Skin of body (tissue), 2 donors: ENCODE results near the gene SYPL1. TPM values are rescaled to one million over a fixed set of nuclear protein-coding genes. Genes with fewer than 3 reads are reported as not detected.
A peak's percentile ranks its signal among the peaks of the same experiment; 100 is the strongest.

Experiments used
- DNase-seq: peaks from one replicate; lab custom pipeline; 2025; lab: John Stamatoyannopoulos, UW
- total RNA-seq: library from RNA; depleted of rRNA; stranded (reverse); fragments of >200 nt; gene quantifications from one replicate; pipeline ENCODE4 v1.2.3, GENCODE V29; 2014

SYPL1 gene
- total RNA-seq, 1 donor from 2014 or later = 89.5 TPM

DNA sequence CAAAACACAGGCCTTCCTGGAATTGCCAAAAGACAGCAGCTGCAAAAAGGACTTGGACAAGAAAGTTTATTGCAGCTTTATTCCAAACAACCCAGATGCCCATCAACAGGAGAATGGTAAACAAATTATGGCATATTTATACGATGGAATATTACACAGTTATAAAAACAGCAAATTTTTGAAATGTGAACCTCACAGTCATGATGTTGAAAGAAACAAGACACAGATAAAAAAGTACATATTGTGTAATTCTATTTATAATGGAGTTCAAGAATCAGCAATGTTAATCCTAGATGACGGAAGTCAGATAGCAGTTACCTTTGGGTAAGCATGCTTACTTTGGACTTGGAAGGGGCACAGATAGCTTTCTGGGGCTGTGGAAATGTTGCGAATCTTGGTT is 44.4 kb downstream of the SYPL1 start:
- no peak for DNase-seq

DNA sequence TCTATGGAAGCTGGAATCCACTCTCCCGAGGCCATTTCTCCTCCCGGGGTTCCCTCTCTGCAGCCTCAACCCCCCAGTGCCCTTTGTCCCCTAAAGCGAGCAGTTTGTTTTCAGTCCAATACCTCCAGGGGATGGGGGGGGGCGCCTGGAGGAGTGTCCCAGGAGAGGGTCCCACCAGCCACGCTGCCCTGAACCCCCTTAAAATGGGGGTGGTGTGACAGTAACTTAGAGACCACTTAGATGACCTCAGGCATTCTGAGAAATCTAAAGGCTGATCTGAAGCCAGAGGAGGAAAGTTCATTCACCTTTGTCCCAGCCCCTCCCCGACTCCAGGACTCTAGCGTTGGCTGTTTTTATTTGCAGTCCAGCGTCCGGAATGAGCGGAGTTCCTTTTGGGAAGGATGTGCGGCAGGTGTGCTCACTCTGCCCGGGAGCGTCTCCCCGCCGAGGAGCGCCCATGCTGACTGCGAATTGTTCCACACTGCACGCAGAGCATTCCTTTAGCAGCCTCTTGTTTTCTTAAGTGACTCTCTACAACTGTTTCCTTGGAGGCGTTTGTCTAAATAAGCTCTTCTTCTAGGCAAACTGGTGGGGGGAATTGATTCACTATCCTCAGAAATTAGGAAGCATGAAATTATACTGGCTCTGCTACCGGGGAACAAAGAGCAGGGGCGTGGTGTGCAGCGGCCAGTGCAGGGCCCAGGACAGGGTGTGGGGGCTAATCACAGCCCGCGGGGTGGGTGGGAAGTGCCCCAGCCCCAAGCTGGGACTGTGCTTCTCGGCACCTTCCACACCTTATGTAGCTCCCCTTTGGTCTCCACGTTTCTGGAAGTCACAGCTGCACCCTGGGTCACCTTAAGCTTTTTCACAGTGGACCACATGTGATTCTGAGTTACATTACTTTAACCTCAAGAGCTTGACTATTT is 46.3 kb downstream of the SYPL1 start:
- peak; percentile 8 for DNase-seq

DNA sequence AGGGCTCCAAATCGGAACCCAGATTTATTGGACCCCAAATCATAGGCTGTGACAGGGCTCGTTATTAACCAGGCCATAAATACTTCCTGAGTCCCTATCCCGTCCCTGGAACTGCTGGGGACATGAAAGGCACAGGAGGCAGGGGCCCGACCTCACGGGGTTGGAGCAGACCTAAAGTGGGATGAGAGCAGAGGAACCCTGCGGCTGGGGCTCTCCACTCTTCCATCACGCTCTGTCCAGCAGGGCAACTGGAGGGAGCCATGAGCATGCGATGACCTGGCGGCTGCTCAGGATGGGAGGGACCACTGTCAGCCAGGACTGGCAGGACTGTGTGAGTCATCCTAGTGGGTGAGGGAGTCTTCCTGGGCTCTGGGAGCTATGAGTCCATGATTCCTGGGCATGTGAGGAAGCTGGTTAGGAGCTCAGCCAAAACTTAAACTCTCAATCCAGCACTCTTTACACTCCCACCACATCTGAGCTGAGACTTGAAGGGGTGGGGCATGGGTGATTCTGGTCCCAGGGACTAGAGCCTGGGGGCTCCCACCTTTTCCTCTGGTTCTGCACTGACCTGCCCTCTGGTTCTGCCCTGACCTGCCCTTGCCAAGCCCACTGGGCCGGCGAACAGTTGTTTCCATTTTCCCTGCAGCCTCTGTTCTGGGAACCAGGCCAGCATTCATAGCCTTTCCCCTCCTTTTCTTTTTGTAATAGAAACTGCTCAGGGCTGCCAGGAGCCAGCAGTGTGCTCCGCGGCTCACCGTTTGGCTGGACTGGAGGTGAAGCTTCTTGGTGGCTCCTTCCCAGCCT is 47.1 kb downstream of the SYPL1 start:
- DNase-seq = peak; percentile 82

DNA sequence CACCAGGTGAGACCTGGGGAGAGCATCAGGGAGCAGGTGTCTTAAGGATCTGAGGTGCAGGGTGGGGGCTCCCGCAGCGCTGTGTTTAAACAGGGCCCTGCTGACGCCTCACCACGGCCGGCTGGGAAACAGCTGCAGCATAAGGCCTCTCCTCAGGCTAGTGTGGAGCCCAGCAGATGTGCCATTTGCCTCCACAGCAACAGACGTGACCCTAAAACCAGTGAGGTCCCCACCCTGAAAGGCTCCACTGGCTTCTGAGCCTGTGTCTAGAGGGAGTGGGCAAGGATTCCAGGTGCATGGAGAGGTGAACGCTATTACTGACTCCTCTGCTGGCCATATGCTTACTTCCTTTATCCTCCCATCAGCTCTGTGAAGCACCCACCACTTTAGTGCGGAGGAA is 47.8 kb downstream of the SYPL1 start:
- no peak for DNase-seq

DNA sequence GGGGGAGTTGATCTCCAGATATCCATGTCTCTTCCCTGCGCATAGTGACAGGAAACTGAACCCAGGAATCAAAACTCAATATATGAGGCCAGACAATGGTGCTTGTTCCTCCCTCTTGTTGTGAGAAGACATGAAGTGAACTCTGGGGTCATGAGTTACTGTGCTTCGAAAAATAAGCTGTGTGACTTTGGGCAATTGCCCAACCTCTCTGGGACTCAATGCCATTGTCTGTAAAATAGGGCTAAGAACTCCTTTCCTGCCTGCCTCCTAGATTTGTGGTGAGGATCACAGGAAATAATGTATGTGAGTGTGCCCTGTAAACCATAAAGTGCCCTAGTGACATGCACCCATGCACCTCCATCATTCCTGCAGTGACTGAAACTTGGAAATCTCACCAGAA is 48.4 kb downstream of the SYPL1 start:
- no peak for DNase-seq

DNA sequence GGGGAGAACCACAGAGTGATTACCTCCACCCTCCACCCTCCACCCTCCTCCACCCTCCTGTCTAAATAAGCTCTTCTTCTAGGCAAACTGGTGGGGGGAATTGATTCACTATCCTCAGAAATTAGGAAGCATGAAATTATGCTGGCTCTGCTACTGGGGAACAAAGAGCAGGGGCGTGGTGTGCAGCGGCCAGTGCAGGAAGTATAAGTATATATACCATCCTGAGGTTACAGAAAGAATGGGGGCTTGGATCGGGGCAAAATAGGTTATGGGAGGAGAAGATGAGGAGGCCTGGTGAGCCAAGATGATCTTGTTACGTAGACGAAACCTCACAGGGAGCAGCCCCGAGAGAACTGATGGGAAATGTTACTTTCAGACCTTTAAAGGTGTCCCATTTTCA is 49.1 kb downstream of the SYPL1 start:
- DNase-seq = no peak

DNA sequence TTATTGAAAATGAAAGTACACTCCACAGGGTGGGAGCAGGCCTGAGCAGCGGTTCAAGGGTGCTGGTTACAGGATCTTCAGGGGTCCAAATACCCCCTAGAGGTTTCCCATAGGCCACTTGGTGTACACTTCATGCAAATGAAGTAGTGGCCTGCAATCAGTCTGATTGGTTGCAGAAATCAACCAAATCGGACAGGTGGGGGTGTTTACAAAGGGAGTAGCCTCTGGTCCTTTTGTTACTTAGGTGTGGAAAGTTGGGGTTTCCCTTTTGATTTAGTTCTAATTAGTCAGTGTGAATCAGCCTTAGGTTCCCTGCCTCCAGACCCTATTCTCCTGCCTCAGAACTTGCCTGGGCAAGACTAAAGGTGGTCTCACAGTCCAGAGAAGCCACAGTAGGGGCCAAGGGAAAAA is 49.6 kb downstream of the SYPL1 start:
- no peak for DNase-seq

DNA sequence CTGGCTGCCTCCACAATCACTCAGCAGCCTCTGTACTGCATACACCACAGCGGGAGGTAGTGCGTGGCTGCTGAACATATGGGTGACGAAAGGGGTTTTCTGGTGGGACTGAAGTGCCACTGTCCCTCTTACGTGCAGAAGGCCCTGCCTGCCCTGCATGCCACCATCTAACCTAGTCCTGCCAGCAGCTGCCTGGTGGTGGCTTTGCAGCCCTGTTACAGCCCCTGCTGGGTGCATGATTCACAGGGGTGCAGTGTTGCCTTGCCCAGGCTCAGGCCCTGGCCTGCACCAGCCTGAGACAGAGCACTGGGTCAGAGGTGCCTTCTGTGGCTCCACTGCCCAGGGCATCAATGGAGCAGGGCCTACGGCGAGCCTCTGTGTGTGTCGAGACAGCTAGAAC is 50.1 kb downstream of the SYPL1 start:
- DNase-seq = no peak

DNA sequence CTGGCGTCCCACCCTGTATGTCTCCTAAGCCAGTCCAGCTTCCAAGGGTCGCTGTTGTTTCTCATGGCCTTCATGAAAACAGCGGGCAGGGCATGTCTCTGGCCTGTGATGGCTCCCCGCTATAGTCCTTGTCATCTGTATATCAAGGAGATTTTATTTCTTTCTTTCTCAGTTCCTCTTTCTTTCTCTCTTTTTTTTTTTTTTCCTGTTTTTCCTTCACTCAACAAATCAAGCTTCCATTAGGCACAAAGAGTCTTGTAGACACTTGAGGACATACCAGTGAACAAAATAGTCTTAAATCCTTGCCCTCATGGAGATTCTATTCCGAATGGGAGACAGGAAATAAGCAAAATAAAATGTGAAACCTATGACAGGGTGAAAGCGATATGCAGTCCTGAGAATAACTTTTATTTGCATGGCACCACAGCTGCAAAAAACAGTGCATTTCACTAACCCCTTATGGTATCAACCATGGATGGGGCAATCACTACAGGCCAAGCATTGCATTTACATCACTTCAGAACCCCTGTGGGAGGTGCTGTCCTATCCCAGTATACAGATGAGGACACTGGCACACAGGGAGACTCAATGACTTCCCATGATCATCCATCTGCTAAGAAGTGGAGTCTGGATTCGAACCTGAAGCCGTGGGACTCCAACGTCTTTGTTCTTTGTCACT is 50.7 kb downstream of the SYPL1 start:
- DNase-seq = no peak

DNA sequence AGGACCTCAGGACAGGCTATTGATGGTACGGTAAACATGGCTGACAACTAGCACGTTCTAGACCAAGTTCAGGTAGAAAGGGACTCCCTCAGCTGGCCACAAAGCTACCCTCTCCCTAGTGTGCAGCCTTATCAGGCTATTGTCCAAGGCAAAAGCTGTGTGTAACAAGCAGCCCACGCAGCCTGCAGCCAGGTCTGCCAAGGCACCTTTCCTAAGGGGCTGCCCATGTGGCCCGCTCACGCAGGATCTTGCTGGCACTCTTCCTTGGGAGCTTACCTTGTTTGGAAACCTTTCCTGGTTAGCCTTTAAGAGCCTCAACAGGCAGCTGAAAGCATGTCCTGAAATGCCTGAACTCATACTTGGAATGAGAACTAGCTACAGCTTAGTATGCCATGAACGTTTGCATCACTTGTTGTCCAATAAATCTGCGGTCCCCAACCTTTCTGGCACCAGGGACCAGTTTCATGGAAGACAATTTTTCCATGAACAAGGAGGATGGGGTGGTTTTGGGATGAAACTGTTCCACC is 51.7 kb downstream of the SYPL1 start:
- DNase-seq = no peak

DNA sequence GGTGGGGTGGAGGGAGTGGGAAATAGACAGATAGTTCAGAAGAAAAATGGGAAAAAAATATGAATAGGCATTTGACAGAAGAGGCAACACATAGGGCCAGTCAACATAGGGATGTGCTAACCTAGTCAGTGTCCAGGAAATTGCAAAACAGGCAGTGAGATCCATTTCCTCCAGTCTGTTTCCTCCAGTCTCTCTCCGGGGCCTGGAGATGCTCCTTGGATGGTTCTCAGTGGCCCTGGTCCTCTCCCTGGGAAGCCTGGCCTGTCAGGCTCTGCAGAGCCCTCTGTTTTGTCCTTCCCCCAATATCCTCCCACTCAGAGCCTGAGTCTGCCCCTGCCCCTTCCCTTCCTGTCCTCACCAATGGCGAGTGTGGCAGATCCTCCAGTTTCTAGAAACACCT is 52.6 kb downstream of the SYPL1 start:
- DNase-seq = no peak

DNA sequence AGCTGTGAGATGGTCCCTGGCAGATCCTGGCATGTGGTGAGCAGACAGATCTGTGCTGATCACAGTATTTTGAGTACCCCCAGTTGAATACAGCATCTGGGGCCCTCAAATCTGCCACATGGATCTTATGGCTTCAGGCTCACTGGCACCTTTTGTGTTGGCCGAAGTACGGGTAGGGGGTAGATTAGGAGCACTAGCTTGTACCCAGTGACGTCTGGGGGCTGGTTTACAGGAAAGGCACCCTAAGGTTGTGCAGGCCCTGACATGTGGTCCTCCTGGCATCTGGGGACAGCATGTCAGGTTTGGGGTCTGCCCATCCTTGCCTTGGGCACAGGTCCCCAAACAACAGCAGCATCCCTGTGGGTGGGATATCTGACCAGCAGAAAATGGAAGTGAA is 53.2 kb downstream of the SYPL1 start:
- DNase-seq = no peak

DNA sequence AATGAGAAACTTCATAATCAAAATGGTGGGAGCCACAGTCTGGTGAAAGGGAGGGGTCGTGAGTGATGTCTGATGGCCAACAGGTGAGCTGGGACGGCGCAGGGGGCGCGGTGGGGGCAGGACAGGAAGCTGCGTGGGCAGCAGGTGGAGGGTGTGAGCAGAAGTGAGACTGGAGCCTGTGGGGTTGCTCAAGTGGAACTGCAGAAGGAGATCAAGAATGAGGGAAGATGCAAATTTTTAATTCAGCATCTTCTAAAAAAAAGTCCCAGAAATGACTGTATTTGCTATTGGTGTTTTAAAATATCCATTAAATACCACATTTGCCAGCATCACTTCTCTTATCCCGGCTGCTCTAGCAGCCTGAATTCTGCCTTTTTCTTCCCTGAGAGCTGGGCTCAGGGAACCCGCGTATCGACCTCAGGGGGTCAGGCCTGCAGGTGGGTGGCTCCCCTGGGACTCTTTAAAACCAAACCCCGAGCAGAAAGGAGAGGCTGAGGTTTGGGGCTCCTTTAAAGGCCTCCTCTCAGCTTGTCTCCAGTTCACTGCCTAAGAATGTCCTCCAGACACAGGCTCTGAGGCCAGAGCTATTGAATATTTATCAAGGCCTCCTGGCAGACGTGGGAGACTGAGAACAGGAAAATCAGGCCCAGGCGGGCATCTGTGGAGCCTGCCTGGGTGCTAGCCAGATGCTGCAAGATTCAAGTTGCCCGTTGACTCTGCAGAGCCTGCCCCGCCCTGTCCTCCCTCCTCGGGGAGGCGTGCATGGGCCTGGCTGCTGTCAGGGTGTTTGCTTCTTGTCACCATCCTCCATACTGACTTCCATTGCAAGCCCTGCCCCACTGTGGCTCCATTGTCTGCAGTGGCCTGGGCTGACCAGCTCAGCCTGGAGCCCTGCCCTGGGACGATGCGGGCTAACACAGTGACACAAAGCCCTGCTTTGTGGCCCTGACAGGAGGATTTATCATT is 53.9 kb downstream of the SYPL1 start:
- DNase-seq = peak; percentile 43

DNA sequence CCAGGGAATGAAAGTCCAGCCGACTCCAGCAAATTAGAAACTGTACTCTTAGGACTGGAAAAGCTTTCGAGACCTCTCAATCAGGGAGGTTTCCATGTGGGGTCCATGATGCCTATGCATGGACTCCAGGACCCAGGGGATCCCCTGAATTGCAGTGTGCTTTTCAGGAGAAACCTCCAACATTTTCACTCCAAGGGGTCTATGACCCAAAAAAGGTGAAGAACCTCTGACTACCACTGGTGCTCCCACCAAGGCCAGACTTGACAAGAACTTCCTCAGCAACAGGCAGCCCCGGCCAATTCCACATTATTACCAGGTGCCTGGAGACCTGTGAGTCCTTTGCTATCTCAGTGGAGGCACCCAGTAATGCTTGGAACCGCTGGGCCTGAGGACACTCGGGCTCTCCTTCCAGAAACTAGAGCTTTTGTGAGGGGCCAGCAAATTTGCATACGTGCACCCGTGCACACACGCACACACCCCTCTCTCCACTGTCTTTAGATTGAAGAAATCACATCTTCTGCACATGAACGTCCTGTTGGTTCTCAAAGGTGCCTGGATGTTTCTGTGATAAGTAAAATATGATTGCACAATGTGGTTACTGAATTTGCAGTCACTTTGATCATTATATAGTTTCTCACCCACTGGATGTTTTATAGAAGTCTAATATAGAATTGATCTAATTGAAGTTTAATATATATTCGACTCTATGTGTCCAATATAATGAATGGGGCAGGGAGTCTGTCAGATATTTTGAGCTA is 54.7 kb downstream of the SYPL1 start:
- DNase-seq = no peak

DNA sequence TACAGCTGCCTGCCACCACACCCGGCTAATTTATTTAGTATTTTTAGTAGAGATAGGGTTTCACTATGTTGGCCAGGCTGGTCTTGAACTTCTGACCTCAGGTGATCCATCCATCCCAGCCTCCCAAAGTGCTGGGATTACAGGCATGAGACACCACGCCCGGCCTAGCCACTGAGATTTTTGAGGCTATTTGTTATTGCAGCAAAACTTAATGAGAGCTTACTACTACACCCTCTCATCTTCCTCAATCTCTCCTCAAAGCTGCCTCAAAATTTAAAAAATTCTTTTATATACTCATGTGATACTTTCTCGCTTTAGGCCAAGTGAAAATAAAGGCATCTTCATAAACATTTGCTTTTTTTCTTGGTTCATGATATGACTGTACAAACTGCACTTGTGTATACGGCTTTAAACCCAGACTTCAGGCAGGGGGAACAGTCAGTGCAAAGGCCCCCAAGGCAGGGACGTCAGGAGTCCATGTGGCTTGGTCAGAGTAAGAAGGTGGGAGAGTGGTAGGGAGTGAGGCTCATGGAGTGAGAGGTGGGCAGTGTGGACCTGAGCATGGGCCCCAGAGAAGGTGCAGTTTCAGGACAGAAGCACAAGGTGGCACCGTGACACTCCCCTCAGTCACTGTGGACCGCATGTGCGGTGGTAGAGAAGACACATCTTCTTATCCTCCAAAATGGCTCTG is 55.5 kb downstream of the SYPL1 start:
- DNase-seq = peak; percentile 47

DNA sequence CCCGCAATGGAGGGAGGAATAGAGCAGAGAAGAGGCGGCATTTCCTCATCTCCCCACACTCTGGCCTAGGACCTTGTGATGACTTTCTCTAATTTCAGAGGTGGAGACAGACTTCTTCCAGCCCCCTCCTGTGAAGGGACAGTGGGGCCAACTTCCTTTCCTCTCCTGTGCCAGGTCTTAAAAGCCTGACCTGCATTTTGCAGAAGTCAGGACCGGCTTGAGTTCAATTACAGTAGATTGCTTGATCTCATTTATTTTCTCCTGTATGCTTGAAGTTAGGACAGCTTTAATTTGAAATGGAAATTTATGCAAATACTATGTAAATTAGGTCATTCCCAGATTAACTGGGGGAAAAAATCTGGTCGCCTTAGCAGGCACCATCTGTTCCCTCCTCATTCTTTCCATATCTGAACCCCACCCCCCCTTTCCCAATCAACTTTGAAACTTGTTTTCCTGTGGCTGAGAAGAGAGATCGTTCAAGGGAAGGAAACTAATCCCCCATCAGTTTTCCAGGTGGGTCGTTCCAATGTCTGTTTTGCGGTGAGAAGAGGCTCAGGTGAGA is 57.1 kb downstream of the SYPL1 start:
- DNase-seq = peak; percentile 23

DNA sequence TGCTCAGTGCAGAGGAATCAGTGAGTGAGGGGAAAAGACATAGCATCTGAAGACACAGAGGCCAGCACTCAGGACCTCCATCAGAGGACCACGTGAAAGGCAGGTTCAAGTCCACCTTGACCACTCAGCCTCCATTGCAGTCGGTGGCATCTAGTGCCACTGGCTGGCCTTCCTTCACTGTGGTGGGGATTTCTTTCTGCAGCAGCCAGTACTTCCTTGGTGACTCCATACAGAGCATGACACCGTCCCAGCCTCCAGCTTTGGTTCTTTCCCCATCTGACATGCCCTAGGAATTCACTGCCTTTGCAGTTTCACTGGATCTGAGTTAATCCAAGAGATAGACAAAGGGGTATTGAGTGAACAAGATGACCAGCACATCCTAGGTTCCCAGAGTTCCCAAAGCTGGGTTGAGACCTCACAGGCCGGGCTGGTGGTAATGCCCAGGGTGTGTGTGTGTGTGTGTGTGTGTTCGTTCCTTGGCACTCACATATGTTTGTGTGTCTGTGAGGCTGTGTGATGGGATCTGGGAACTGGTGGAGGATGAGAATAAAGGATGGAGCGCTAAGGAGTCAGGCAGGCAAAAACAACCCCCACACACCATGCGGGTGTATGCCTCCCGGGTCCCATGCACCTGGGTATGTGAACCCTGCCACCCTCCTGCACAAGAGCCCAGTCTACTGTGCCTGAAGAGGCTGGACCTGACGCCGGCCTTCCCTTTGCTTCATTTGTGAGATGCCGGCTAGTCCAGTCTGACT is 57.8 kb downstream of the SYPL1 start:
- no peak for DNase-seq

DNA sequence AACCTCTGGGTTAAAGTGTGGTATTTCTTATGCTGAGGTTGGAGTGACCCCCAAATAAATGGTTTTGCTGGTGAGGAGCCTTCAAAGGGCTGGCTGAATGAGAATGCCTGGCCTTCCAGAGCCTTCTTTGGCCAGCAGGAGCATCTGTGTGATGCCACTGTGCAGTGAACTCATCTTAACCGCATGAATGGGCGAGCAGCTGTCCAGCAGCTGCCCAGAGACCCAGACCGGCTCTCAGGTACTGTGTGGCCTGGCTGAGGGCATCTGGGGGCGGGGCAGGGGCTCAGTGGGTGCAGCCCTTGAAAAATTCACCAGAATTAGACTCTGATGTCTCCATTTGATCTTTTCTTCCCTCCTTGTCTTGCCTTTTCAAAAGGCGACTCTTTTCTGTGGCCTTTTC is 59.0 kb downstream of the SYPL1 start:
- DNase-seq = no peak
